Stimulated activated CD8-positive, alpha-beta memory T cell treated with anti-CD3 and anti-CD28 coated beads, Interleukin-15, amount 100 ng/mL, for 24 hours (primary cell): ENCODE results near the gene OPCML.

ENCODE experiments used
- DNase-seq: peaks from one replicate; pipeline ENCODE4 v3.0.0-alpha.2; 2020; ENCODE audit warnings: low read depth

OPCML gene

GRCh38 chr11:132894606-132895005 lies 637.7 kb downstream of the OPCML start:
- DNase-seq = no peak

- no peak for DNase-seq
Observed at GRCh38 chr11:132892876-132893275, 639.4 kb downstream of the OPCML start.

GRCh38 chr11:132888226-132888625 lies 644.1 kb downstream of the OPCML start:
- DNase-seq = no peak

- no peak for DNase-seq
Observed at GRCh38 chr11:132886335-132886734, 646.0 kb downstream of the OPCML start.

- no peak for DNase-seq
Observed at GRCh38 chr11:132883241-132883640, 649.1 kb downstream of the OPCML start.

- DNase-seq = no peak
Observed at GRCh38 chr11:132881622-132882021, 650.7 kb downstream of the OPCML start.

GRCh38 chr11:132878111-132878510 lies 654.2 kb downstream of the OPCML start:
- no peak for DNase-seq

GRCh38 chr11:132876705-132877104 lies 655.6 kb downstream of the OPCML start:
- no peak for DNase-seq

- DNase-seq = no peak
Observed at GRCh38 chr11:132876239-132876638, 656.1 kb downstream of the OPCML start.

GRCh38 chr11:132874638-132875037 lies 657.7 kb downstream of the OPCML start:
- DNase-seq = no peak

GRCh38 chr11:132873841-132874240 lies 658.5 kb downstream of the OPCML start:
- no peak for DNase-seq

- DNase-seq = no peak
Observed at GRCh38 chr11:132872211-132872610, 660.1 kb downstream of the OPCML start.

GRCh38 chr11:132866783-132867545 lies 665.3 kb downstream of the OPCML start:
- no peak for DNase-seq

GRCh38 chr11:132865623-132866022 lies 666.7 kb downstream of the OPCML start:
- no peak for DNase-seq

GRCh38 chr11:132864811-132865576 lies 667.3 kb downstream of the OPCML start:
- no peak for DNase-seq

- no peak for DNase-seq
Observed at GRCh38 chr11:132862933-132863332, 669.4 kb downstream of the OPCML start.

GRCh38 chr11:132862137-132862536 lies 670.2 kb downstream of the OPCML start:
- no peak for DNase-seq

- DNase-seq = no peak
Observed at GRCh38 chr11:132859306-132859705, 673.0 kb downstream of the OPCML start.

GRCh38 chr11:132858223-132858622 lies 674.1 kb downstream of the OPCML start:
- DNase-seq = no peak

GRCh38 chr11:132856032-132856431 lies 676.3 kb downstream of the OPCML start:
- DNase-seq = no peak

GRCh38 chr11:132855516-132855915 lies 676.8 kb downstream of the OPCML start:
- no peak for DNase-seq

- DNase-seq = no peak
Observed at GRCh38 chr11:132853886-132854285, 678.4 kb downstream of the OPCML start.

- DNase-seq = no peak
Observed at GRCh38 chr11:132852361-132852760, 679.9 kb downstream of the OPCML start.
